MCF 10A (cell line): ENCODE results near the gene SLC12A5. TPM values are rescaled to one million over a fixed set of nuclear protein-coding genes. Genes with fewer than 3 reads are reported as not detected.

Experiments
- BruUV-seq: library from RNA; stranded (reverse); fragments of 400-500 nt; replicated peaks from 2 replicates; lab custom pipeline; 2021; lab: Mats Ljungman, UMichigan
- CTCF ChIA-PET: fragments of 300-600 bp; sonication (Branson Sonifier 250); formaldehyde crosslinking; extraction: SDS; loops from one replicate; lab custom pipeline; 2021; ENCODE audit warnings: antibody characterized with exemption, inconsistent platforms; lab: Yijun Ruan, JAX
- POLR2A ChIA-PET: fragments of 300-600, 350-650 bp; sonication (Branson Sonifier 250); formaldehyde crosslinking; extraction: SDS; loops from one replicate; lab custom pipeline; 2020; ENCODE audit warnings: antibody characterized with exemption, inconsistent platforms; lab: Yijun Ruan, JAX
- DNase-seq: peaks from one replicate; pipeline ENCODE4 v3.0.0-alpha.2; 2018; ENCODE audit not compliant: unreplicated experiment
- H3K27ac Mint-ChIP-seq: one replicate; pipeline ENCODE4 v1.8.0; 2022; ENCODE audit warnings: mild to moderate bottlenecking, low read depth, mixed read lengths; ENCODE audit not compliant: unreplicated experiment
- H3K27me3 Mint-ChIP-seq: one replicate; pipeline ENCODE4 v1.8.0; 2022; ENCODE audit warnings: mixed read lengths; ENCODE audit not compliant: insufficient read depth, unreplicated experiment
- H3K36me3 Mint-ChIP-seq: one replicate; pipeline ENCODE4 v1.8.0; 2022; ENCODE audit warnings: mild to moderate bottlenecking, moderate library complexity, mixed read lengths; ENCODE audit not compliant: insufficient read depth, unreplicated experiment
- H3K4me1 Mint-ChIP-seq: one replicate; pipeline ENCODE4 v1.8.0; 2022; ENCODE audit warnings: mixed read lengths; ENCODE audit not compliant: insufficient read depth, unreplicated experiment
- H3K4me3 Mint-ChIP-seq: one replicate; pipeline ENCODE4 v1.8.0; 2022; ENCODE audit warnings: mild to moderate bottlenecking, moderate library complexity, mixed read lengths; ENCODE audit not compliant: unreplicated experiment
- H3K9me3 Mint-ChIP-seq: one replicate; pipeline ENCODE4 v1.8.0; 2022; ENCODE audit warnings: mixed read lengths; ENCODE audit not compliant: unreplicated experiment
- CTCF ChIP-seq: fragments of 200-600 bp; IDR thresholded peaks from one replicate; pipeline ENCODE4 v1.8.0; 2022; ENCODE audit warnings: antibody characterized with exemption, mild to moderate bottlenecking; ENCODE audit not compliant: unreplicated experiment
- intact Hi-C: fragments of 100-400 bp; cut with micrococcal nuclease; formaldehyde crosslinking; loops from 2 replicates; pipeline ENCODE4 v1.14.1; 2022
- total RNA-seq: library from RNA; stranded (reverse); gene quantifications from 2 replicates; pipeline ENCODE4 v1.2.3, GENCODE V29; 2022

The SLC12A5 gene
- total RNA-seq, 1 experiment from 2014 or later: 0.75 TPM

GRCh38 chr20:46013322-46013828 is 15.6 kb upstream of the SLC12A5 start:
- intact Hi-C loops: no loop called here

GRCh38 chr20:46013829-46014516 is 15.0 kb upstream of the SLC12A5 start:
- Mint-ChIP-seq H3K27ac (no peak overlapping the region), H3K27me3 (peaks cover 31% of the 10 kb centered on the region), H3K36me3 (no peaks in the 10 kb centered on the region), H3K4me1 (no peaks in the 10 kb centered on the region), H3K9me3 (no peaks in the 10 kb centered on the region), H3K4me3 (no peak overlapping the region)
- TF ChIP-seq CTCF: peak; percentile 74
- POLR2A ChIA-PET: interaction anchor here (0.6 to 4.0 kb wide), 9 partner anchors 9 to 350 kb away, joined by 3 to 13 read pairs (median 3); no protein-coding TSS in a partner anchor
- intact Hi-C loops: loop anchor here (1.0 kb wide), 1 partner anchor 27 kb away; no protein-coding TSS in a partner anchor
- DNase-seq: peak; percentile 52
- no TSS peak for BruUV-seq
- CTCF ChIA-PET: interaction anchor here (0.5 to 4.7 kb wide), 58 partner anchors 9 to 610 kb away, joined by 3 to 146 read pairs (median 4); partner anchors contain the start of genes ELMO2 and SLC12A5

More at GRCh38 chr20:46013322-46013828, 15.6 kb upstream of the SLC12A5 start:
- H3K36me3 Mint-ChIP-seq: no peaks in the 10 kb centered on the region
- ChIA-PET CTCF (interaction anchor here (0.6 to 4.7 kb wide), 35 partner anchors 9 to 688 kb away, joined by 3 to 146 read pairs (median 6); partner anchors contain the start of gene SLC12A5), POLR2A (interaction anchor here (0.6 to 4.0 kb wide), 4 partner anchors 19 to 511 kb away, joined by 4 to 13 read pairs (median 6); no protein-coding TSS in a partner anchor)
- H3K4me3 Mint-ChIP-seq: no peak overlapping the region
- H3K27ac Mint-ChIP-seq: no peak overlapping the region
- no TSS peak for BruUV-seq
- H3K9me3 Mint-ChIP-seq: no peaks in the 10 kb centered on the region
- DNase-seq: no peak
- no peak for TF ChIP-seq CTCF
- no peaks in the 10 kb centered on the region for H3K4me1 Mint-ChIP-seq
- H3K27me3 Mint-ChIP-seq: peaks cover 25% of the 10 kb centered on the region

- CTCF ChIA-PET: interaction anchor here (0.5 to 4.7 kb wide), 47 partner anchors 8 to 609 kb away, joined by 3 to 146 read pairs (median 4); partner anchors contain the start of genes ELMO2 and SLC12A5
- H3K27me3 Mint-ChIP-seq: peaks cover 34% of the 10 kb centered on the region
- no TSS peak for BruUV-seq
- no peak overlapping the region for H3K4me3 Mint-ChIP-seq
- H3K36me3 Mint-ChIP-seq: no peaks in the 10 kb centered on the region
- no peaks in the 10 kb centered on the region for H3K9me3 Mint-ChIP-seq
- POLR2A ChIA-PET: interaction anchor here (0.6 to 4.0 kb wide), 13 partner anchors 10 to 349 kb away, joined by 3 to 13 read pairs (median 3); no protein-coding TSS in a partner anchor
- no peak overlapping the region for H3K27ac Mint-ChIP-seq
- no peak for DNase-seq
- no peaks in the 10 kb centered on the region for H3K4me1 Mint-ChIP-seq
- no peak for TF ChIP-seq CTCF
- intact Hi-C loops: loop anchor here (1.0 kb wide), 1 partner anchor 27 kb away; no protein-coding TSS in a partner anchor
Observed at GRCh38 chr20:46014517-46015396, 14.3 kb upstream of the SLC12A5 start.
